IPS-18a (cell line): ENCODE results near the gene MRPS15.
"Not testable (repeated sequence)": the region's sequence is repeated elsewhere in the genome, so short reads cannot be mapped to it uniquely, and the experiment has no call there.

Source experiments
- H3K27ac ChIP-seq: one replicate; pipeline ENCODE4 v1.5.1; 2013; ENCODE audit warnings: low read length
- H3K27me3 ChIP-seq: one replicate; pipeline ENCODE4 v1.6.1; 2013; ENCODE audit warnings: mild to moderate bottlenecking, low read length; ENCODE audit not compliant: control insufficient read depth, insufficient read depth
- H3K36me3 ChIP-seq: one replicate; pipeline ENCODE4 v1.6.1; 2013; ENCODE audit warnings: low read depth, low read length; ENCODE audit not compliant: control insufficient read depth
- H3K4me1 ChIP-seq: one replicate; pipeline ENCODE4 v1.6.1; 2013; ENCODE audit warnings: low read depth, low read length; ENCODE audit not compliant: control insufficient read depth
- H3K4me3 ChIP-seq: one replicate; pipeline ENCODE4 v1.5.1; 2013; ENCODE audit warnings: low read length
- H3K9ac ChIP-seq: one replicate; pipeline ENCODE4 v1.6.1; 2013; ENCODE audit warnings: mild to moderate bottlenecking, low read length, moderate library complexity
- H3K9me3 ChIP-seq: one replicate; pipeline ENCODE4 v1.6.1; 2013; ENCODE audit warnings: low read depth, low read length; ENCODE audit not compliant: control insufficient read depth

Gene MRPS15

DNA sequence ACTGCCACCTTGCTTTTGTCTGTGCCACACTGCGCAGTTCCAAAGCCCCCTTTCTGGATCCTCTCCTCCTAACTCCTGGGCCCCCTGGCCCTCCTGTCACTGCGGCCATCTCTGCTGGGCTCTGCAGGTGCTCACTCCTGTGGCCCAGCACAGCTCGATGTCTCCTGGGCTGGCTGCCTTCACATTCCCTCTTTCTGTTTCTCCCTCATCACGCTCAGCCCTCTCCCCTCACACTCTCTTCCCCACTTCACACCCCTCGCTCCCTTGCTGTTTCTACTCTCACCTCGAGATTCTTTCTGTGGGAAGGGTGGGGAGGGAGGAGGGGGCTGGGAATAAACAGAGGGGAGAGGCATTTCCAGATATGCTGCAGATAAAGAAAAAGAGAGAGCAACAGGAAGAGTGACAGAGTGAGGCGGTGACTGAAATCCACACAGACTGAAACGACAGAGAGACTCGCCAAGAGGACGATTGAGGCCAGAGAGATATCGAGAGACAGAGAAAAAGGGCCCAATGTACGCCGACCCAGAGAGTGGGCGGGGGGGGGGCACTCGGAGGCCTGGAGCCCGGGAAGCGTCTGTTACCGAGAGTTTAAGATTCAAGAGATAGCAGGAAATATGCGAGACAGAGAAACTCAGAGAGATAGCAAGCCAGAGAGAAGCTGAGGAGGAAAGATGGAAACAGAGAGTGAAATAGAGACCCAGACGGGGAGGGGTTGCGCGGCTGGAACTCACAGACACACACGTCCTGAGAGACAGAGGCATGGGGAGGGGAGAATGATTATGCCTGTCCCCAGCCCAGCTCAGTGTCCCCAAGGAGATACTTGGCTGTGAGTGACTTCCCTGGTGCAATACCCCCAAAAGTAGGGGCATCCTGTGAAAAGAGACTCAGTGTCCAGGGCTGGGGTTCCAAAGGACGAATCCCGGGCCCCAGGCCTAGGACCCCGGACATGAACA is 17.9 kb upstream of the MRPS15 start:
- Histone ChIP-seq H3K4me3 (no peak overlapping the region), H3K36me3 (no peaks in the 10 kb centered on the region), H3K9me3 (no peaks in the 10 kb centered on the region), H3K4me1 (no peaks in the 10 kb centered on the region), H3K27me3 (no peaks in the 10 kb centered on the region), H3K27ac (no peak overlapping the region), H3K9ac (no peak overlapping the region)

- Histone ChIP-seq H3K27me3 (no peaks in the 10 kb centered on the region), H3K4me3 (no peak overlapping the region), H3K9ac (no peak overlapping the region), H3K9me3 (no peaks in the 10 kb centered on the region), H3K4me1 (no peaks in the 10 kb centered on the region), H3K36me3 (no peaks in the 10 kb centered on the region), H3K27ac (no peak overlapping the region)
Observed at GRCh38 chr1:36481091-36481490, 16.9 kb upstream of the MRPS15 start.

DNA sequence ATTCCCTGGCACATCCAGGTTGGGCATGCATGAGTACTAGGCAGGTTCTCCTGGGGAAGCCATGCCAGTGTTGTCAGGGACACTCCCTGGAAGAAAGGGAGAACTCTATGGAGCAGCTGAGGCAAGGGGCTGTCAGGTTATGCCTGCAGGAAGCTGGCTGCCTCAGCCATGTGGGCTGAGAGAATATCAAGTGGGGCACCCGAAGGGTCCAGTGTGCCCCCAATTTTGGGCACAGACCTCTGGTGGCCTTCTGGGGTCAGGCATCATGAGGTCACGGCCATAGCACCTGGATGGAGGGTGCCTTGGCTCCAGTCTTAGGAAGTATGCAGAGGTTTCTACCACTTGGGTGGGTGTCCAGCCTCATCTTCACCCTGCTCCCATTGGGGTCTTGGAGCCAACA is 16.0 kb upstream of the MRPS15 start:
- H3K9ac ChIP-seq = no peak overlapping the region

DNA sequence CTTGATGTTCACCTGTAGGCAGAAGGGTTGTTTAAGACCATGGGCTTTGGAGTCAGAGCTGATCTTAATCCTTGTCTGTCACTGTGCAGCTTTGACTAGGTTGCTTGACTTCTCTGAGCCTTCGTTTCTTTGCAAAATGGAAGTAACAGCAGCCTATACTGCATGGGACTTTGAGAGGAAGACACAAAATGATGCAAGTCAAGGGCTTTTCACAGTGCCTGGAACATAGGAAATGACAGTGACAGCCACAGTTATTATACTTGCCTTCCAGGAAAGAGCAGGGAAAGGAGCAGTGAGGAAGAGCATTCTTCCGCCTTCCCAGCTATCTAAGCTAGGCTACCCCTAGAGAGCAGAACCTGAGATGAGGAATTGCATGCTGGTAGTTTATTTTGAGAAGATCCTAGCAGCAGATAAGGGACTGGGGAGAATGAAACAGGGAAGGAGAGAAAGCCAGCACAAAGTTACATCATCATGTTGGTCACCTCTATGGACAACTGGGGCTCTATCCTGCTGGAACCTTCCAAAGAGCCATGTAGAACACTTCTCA is 15.4 kb upstream of the MRPS15 start:
- Histone ChIP-seq H3K4me1 (no peaks in the 10 kb centered on the region), H3K4me3 (no peak overlapping the region), H3K9me3 (no peaks in the 10 kb centered on the region), H3K27me3 (no peaks in the 10 kb centered on the region), H3K36me3 (no peaks in the 10 kb centered on the region), H3K27ac (no peak overlapping the region), H3K9ac (no peak overlapping the region)

More for the DNA sequence above, 16.0 kb upstream of the MRPS15 start:
- Histone ChIP-seq H3K4me3 (no peak overlapping the region), H3K9me3 (no peaks in the 10 kb centered on the region), H3K27me3 (no peaks in the 10 kb centered on the region), H3K27ac (no peak overlapping the region), H3K4me1 (no peaks in the 10 kb centered on the region), H3K36me3 (no peaks in the 10 kb centered on the region)

DNA sequence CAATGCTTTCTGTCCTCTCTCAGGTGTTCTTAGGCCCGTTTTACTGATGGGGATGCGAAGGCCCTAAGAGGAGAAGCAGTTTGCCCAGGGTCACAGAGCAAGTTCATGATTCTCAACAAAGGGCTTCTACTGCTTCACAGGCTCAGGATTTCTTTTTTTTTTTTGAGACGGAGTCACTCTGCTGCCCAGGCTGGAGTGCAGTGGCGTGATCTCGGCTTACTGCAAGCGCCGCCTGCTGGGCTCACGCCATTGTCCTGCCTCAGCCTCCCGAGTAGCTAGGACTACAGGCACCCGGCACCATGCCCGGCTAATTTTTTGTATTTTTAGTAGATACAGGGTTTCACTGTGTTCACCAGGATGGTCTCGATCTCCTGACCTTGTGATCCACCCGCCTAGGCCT is 13.4 kb upstream of the MRPS15 start:
- not testable (repeated sequence) for H3K36me3 ChIP-seq, H3K4me3 ChIP-seq, H3K27me3 ChIP-seq, H3K4me1 ChIP-seq, H3K27ac ChIP-seq, H3K9ac ChIP-seq, H3K9me3 ChIP-seq

GRCh38 chr1:36476945-36477344 is 12.8 kb upstream of the MRPS15 start:
- Histone ChIP-seq H3K27me3 (no peaks in the 10 kb centered on the region), H3K36me3 (no peaks in the 10 kb centered on the region), H3K4me1 (no peaks in the 10 kb centered on the region), H3K4me3 (no peak overlapping the region), H3K27ac (no peak overlapping the region), H3K9me3 (no peaks in the 10 kb centered on the region), H3K9ac (no peak overlapping the region)

GRCh38 chr1:36475910-36476604 is 11.9 kb upstream of the MRPS15 start:
- H3K9me3 ChIP-seq = no peaks in the 10 kb centered on the region
- no peak overlapping the region for H3K27ac ChIP-seq
- no peaks in the 10 kb centered on the region for H3K27me3 ChIP-seq
- H3K36me3 ChIP-seq = no peaks in the 10 kb centered on the region
- no peak overlapping the region for H3K4me3 ChIP-seq
- no peak overlapping the region for H3K9ac ChIP-seq
- H3K4me1 ChIP-seq = no peaks in the 10 kb centered on the region

- H3K9ac ChIP-seq = no peak overlapping the region
- H3K4me1 ChIP-seq = no peaks in the 10 kb centered on the region
- H3K27ac ChIP-seq = no peak overlapping the region
Observed at GRCh38 chr1:36475341-36475740, 11.2 kb upstream of the MRPS15 start.

DNA sequence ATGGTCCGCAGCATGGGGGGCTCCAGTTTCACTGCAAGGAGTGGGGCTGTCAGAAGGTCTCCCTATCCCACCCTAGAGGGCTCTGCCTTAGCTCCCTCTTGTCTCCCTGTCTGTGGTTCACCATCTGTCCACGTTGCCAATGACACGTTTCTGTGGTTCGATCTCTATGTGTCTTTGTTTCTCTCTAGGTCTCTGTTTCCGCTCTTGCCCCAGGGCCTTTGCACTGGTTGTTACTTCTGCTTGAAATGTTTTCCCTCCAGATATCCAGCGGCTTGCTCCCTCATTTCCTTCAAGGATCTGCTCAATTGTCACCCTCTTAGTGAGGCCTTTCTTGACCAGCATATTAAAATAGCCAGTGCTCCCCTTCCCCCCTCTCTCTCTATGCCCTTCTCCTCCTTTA is 8.5 kb upstream of the MRPS15 start:
- H3K4me1 ChIP-seq = no peaks in the 10 kb centered on the region
- no peak overlapping the region for H3K9ac ChIP-seq
- H3K4me3 ChIP-seq = no peak overlapping the region
- no peaks in the 10 kb centered on the region for H3K27me3 ChIP-seq
- H3K27ac ChIP-seq = no peak overlapping the region
- no peaks in the 10 kb centered on the region for H3K36me3 ChIP-seq
- H3K9me3 ChIP-seq = no peaks in the 10 kb centered on the region

More at GRCh38 chr1:36475341-36475740, 11.2 kb upstream of the MRPS15 start:
- Histone ChIP-seq H3K36me3 (no peaks in the 10 kb centered on the region), H3K9me3 (no peaks in the 10 kb centered on the region), H3K4me3 (no peak overlapping the region), H3K27me3 (no peaks in the 10 kb centered on the region)

- no peak overlapping the region for H3K4me3 ChIP-seq
- H3K27ac ChIP-seq = no peak overlapping the region
- no peaks in the 10 kb centered on the region for H3K9me3 ChIP-seq
- no peaks in the 10 kb centered on the region for H3K4me1 ChIP-seq
- H3K27me3 ChIP-seq = peaks cover 2% of the 10 kb centered on the region
- no peak overlapping the region for H3K9ac ChIP-seq
- no peaks in the 10 kb centered on the region for H3K36me3 ChIP-seq
Observed at GRCh38 chr1:36471830-36472641, 7.9 kb upstream of the MRPS15 start.

DNA sequence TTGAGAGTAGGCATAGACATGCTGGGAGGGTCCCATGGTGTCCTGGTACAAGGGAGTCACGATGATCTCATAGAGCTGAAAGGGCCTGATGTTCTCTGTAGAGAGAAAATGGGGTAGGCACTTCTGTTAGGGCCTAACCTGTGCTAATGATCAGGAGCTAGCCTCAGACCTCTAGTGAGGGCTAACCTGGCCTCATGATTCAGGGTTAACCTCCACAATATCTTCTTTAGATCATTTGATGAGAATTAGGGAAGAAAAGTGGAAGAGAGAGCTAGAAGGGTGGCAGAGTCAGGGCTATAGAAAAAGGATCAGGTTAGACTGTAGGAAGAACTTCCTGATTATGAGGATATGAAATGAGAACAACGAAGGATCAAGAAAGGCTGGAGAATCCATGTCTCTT is 5.0 kb upstream of the MRPS15 start:
- no peaks in the 10 kb centered on the region for H3K36me3 ChIP-seq
- H3K27me3 ChIP-seq = peaks cover 22% of the 10 kb centered on the region
- no peak overlapping the region for H3K27ac ChIP-seq
- peaks cover 12% of the 10 kb centered on the region for H3K4me1 ChIP-seq
- no peak overlapping the region for H3K9ac ChIP-seq
- H3K9me3 ChIP-seq = no peaks in the 10 kb centered on the region
- H3K4me3 ChIP-seq = no peak overlapping the region
